ENCODE measurements around the gene PKD1.

Gene PKD1

DNA sequence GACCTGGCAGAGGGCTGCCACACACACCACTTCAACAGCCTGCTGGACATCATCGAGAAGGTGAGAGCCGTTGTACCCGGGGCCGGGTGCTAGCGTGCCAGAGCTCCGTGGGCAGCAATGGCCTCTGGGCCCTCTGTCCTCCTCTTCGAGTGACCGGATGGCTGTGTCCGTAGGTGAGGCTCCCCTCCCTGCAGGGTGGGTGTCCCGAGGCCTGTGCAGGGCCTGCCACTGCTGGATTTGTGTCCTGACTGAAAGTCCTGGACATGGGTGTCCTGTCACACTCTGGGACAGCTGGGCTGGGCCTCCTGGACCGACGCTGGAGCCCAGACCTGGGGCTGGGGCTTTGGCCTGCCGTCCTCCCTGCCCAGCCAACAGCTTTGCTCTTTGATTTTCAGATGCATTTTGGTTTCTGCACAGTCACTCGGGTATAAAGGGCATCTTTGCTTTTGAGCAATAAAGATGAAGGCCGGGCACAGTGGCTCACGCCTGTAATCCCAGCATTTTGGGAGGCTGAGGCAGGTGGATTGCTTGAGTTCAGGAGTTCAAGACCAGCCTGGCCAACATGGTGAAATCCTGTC lies 71.2 kb downstream of the PKD1 start:
- DNase-seq = no peak

DNA sequence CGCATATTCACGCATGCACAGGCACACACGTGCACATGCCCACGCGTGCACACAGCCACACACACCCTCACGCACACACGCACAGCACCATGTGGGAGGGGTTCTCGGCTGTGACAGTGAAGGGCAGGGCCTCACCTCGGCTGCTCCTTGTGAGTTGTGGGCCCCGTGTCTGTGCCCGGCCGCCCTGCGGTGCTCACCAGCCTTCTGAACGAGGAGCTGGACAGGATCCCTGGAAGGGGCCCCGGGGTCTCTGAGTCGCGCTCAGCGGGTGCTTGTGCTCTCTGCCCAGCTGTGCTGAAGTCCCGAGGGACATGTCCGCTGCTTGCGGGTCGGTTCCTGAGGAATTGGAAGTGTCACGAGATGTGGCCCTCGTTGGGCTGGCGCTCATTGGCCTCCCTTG lies 71.8 kb downstream of the PKD1 start:
- DNase-seq = no peak

DNA sequence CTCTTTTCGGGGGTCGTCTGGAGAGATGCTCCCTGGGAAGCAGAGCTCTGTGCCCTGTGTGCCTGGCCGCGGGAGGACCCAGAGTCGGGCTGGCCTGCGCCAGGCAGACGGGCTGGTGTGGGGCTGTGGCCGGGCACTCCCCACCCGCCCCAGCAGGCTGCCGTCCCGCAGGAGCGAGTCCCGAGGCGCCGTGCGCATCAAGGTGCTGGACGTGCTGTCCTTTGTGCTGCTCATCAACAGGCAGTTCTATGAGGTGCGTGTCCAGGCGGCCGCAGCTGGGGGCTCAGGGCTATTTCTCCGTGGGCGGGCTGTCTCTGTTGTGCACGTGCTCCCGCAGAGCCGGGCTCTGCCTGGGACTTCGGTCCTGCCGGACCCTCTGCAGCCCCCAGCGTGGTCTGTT lies 72.9 kb downstream of the PKD1 start:
- no peak for DNase-seq

DNA sequence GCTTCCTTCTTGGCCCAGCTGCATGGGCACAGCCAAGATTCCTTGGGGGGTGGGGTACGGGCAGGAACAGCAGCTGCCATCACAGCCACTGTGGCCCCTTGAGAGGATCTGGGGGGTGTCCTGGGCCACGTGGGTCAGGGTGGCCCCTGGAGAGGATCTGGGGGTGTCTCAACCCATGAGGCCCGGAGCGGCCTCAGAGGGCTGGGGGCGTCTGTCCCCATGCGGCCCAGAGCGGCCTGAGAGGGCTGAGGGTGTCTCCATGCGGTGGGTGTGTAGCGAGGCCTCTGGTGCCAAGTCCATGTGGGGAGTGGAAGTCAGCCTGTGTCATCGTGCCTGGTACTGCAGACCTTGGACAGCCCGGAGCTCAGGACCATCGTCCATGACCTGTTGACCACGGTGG lies 74.2 kb downstream of the PKD1 start:
- DNase-seq = no peak

DNA sequence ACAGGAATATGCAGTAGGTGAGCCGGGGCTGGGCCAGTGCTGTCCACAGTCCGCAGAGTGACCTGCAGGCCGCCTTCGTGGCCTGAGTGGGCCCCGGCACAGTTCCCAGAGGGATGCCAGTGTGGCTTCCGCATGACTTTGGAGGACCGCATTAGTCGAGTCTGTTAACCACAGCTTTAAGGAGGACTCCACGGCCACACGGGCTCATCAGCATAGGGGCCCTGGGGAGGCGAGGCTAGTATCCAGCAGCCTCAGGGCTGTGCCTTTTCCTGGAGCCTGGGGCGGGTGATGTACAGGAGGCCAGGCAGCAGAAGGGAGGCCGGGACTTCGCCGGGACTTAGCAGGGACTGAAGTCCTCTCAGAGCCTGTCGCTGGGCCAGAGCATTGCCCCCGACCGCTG lies 74.7 kb downstream of the PKD1 start:
- DNase-seq = no peak

DNA sequence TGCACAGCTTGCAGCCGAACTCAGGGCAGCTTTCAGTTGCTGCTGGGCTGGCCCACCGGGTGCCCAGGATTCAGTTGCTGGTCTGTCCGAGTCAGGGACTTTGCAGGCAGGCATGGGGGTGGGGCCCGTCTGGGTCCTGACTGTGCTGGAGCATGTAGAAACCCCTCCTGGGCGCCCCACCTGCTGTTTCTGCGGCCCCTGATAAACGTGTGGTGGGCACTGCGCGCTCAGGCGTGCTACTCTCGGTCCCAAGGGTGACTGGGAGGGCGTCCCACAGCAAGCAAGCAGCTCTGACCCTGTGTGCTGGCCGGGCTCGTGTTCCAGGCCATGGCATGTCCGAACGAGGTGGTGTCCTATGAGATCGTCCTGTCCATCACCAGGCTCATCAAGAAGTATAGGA lies 75.4 kb downstream of the PKD1 start:
- no peak for DNase-seq

DNA sequence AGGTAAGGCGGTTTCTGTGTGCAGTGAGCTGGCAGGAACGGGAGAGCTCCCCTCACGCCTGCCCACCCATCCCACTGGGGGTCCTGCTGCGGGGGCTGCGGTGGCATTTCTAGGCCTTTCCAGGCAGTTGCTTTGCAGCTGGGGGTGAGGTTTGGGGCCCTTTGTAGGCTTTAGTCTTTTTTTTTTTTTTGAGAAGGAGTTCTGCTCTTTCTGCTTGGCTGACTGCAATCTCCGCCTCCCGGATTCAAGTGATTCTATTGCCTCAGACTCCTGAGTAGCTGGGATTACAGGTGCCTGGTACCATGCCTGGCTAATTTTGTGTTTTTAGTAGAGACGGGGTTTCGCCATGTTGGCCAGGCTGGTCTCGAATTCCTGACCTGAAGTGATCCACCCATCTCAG lies 76.8 kb downstream of the PKD1 start:
- DNase-seq = peak; percentile 72

DNA sequence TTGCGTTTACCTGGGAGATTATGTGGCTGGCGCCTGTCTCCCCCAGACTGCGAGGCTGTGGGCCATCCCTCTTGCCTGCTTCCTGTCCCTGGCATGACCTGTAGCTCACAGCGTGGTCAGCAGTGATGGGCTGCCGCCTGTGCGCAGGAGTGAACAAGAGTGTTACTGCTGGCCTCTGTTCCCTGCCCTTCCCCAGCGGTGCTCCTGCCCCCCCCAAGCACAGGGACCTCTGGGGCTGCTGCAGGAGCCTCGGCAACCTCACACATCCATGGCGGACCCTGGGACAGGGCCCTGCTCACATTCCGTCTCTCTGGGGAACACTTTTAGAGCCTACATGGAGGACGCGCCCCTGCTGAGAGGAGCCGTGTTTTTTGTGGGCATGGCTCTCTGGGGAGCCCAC lies 77.3 kb downstream of the PKD1 start:
- DNase-seq = peak; percentile 85

DNA sequence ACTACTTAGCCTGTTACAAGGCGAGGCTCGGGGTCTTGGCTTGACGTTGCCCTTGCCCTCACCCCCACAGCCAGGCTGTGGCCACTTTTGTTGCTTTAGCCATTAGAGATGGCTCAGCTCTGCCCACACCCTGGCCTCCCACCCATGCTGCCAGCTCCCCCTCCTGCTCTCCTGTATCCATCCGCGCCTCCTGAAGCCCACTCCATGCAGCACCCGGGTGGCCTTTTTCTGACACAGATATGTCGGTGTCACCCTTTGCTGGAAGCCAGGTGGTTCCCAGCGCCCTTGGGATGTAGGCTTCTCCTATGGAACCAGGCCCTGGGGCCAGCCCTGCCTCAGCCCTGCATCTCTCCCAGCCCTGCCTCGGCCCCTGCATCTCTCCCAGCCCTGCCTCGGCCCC lies 78.3 kb downstream of the PKD1 start:
- no peak for DNase-seq

DNA sequence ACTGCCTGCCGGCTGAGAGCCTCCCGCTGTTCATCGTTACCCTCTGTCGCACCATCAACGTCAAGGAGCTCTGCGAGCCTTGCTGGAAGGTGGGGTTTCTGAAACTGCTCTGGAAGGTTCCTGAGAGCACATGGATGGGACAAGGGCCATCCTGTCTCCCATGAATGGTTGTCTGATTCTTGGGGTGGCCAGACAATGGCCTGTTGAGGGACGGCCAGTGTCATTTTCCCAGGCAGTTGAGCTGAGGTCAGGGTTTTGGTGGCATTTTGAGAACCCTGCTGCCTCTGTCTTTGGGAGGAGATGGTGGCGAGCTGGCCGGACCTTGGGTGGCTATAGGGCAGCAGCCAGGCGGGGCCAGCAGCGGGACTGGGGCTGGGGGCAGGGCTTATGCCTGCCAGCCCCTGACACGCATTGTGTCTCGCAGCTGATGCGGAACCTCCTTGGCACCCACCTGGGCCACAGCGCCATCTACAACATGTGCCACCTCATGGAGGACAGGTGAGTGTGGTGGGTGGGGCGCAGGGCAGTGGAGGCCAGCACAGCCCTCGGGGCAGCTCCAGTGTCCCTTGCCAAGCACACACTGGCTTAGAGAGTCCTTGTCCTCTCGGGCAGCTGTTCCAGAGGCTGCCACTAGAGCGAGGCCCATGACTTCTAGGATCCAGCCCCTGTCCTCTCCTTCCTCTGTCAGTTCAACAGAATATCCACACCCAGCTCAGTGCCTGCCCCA lies 78.9 kb downstream of the PKD1 start:
- DNase-seq = no peak

DNA sequence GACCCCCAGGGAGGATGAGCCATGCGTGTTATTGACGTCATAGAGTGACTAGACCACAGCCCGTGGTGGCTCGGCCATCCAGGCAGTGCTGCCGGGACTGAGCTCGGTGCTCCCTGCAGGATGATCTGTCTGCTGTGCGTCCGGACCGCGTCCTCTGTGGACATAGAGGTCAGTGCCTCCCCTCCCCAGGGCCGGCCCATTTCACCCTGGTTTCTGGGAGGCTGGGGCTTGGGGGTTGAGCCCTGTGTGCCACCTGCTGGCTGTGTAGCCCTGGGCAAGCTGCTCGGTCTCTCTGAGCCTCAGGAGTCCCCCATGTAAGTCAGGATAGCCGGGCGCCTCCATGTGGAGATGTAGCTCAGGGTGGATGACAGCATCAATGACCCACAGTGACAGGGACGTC lies 79.6 kb downstream of the PKD1 start:
- DNase-seq = no peak

DNA sequence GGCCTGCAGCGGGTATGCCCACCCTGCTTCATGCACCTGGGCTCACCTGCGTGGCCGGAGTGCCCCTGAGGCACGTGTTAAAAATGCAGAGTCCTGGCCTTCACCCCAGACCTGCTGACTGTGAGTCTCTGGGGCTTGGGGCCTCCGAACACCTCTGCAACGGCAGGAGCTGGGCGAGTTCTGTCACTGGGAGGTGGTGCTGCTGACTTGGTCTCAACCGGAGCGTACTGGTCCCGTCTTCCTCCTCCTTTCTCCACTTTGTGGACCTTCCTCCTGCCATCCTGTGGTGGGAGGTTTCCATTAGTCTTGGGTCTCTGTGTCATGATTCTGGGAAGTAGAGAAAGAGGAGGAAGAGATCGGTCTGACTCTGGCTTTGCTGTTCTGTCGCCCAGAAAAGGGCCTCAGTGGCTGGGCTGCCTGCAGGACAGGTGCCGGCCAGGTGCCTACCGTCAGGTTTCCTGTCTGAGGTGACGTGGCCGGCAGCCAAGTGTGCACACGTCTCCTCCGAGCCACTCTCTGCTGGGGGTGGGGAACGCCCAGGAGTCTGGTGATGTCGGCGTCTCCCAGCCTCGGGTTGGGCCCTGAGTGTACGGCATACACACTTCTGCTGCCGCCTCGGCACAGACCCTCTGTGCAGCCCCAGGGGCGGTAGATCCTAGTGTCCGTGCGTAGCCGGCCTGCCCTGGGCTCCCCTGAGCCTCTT lies 81.0 kb downstream of the PKD1 start:
- peak; percentile 44 for DNase-seq

DNA sequence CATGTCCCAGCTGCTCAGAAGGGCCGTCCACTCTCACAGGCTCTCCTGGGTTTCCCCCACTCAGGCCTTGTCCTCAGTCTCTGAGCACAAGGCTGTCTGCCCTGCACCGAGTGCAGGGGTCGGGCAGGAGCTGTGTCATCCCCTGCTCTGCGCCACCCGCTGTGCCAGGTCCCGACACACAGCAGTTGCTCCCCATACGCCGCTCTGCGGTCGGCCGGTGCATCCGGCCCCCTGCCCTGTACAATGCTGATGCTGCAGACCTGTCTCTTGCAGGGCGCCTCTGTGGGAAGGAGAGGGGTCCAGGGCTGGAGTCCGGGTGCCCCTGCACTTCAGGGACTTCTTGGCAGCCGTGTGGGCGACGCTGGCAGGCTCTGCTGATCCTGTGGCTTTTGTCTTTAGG lies 81.8 kb downstream of the PKD1 start:
- DNase-seq = no peak

DNA sequence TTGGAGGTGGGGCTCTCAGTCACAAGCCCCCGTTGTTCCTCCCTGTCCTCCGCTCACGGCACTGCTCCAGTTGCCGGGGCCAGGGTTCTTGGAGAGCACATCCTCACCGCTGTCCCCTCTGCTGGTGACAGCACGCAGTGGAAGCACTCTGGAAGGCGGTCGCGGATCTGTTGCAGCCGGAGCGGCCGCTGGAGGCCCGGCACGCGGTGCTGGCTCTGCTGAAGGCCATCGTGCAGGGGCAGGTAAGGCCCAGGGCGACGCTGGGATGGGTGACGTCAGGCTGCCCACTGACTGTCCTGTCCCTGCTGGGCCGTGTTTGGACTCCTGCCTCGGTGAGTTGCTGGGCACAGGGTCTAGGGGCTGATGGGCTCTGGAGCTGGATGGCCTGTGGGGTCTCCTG lies 82.5 kb downstream of the PKD1 start:
- DNase-seq = no peak

DNA sequence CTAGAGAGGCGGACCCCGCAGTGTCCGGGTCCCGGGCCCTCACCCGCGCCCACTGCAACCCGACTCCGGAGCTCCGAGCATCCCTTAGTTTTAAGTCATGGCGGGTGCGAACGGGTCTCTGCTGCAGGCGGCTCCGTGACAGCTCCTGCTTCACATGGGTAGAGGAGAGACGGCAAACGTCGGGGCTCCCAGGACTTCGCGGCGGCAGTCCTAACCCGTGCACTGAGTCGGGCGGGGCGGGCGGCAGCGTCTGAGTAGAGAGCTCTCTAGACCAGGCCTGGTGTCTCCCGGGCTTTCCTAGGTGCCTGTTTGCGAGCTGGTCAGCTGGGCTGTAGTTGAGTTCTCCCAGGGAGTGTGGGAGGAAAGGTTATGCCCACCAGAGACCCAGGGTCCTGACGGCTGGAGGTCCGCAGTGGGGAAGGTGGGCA lies 87.6 kb downstream of the PKD1 start:
- no peak for DNase-seq

DNA sequence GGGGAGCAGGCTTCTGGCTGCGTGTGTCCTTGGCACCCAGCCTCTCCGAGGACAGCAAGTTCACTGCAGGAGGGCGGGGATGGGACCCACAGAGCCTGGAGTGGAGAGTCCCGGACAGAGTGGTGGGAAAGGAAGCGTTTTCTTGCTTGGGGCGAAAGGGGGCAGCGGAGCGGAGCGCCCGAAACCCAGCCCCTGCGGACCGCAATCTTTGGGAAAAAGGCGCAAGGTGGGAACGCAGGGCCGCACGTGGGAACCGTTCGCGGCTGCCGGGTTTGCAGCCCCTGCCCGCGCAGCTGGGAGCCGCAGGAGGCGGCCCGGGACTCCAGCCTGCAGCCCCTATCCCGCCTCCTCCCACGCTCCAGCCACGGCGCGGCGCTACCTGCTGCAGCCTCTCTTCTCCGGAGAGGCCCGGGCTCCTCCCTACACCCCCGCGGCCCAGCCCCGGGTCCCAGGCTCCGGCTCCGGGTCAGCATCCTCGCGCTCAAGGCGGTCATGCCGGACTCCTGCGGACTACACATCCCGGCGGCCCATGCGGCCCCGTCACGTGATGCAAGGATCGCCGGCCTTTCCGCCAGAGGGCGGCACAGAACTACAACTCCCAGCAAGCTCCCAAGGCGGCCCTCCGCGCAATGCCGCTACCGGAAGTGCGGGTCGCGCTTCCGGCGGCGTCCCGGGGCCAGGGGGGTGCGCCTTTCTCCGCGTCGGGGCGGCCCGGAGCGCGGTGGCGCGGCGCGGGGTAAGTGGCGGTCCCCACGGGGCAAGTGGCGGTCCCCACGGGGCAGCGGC lies 88.2 kb downstream of the PKD1 start, which contains the start of the genes NTHL1 and TSC2:
NTHL1 (minus strand) TSS at position 505 of the 786 bp plus-strand sequence; CDS start at position 494, 11 bp downstream.
TSC2 (plus strand) TSS at position 656 of the 786 bp plus-strand sequence. CDS start 631 bp downstream, outside the sequence.
- DNase-seq = peak; percentile 92

DNA sequence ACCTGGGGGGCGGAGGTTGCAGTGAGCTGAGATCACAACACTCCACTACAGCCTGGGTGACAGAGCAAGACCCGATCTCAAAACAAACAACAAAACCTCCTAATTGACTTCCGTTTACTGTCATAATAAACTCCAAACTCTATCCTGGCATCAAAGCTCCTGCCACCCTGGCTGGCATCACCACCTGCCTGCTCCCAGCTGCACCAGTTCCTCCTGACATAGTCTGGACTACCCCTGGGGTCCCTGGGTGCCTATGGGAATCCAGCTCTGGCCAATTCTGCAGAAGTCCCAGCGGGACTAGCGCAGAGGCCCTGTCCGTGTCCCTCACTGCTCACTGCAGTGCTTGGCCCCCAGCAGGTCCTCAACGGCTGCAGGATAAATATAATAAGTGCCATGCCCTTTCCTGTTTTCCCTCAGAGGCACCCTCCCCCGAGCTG lies 88.8 kb downstream of the PKD1 start:
- no peak for DNase-seq

DNA sequence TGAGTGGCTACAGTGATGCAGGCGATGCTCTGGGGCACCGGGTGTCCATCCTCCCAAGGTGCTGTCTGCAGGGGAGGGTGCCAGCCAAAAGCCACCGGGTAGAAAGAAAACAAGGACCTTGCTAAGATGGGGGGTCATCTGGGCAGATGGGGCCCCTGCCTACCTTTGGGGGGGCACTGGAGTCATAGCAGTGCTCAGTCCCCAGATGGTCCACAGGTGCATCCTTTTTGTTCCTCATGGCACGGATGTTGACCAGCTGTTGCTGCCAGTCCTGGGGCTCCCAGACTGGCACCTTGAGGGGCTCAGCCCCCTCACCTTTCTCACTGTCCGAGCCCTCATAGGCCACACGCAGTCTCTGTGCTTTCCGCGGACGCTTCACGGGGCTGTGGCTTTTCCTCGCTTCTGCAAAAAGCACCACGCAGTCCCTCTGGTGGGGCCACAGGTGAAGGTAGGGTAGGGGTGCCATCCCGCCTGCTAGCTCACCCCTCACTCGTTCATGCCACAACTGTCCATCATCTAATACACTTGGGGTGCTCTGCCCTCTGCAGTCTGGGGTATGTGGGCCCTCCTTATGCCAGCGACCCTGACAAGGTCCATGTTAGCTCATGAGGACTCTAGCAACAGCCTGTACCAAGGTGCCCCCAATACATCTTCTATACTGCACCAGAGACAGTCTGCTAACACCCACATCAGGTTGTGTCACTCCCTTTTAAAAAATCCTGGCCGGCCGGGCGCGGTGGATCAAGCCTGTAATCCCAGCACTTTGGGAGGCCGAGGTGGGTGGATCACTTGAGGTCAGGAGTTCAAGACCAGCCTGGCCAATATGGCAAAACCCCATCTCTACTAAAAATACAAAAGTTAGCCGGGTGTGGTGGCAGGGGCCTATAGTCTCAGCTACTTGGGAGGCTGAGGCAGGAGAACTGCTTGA lies 89.5 kb downstream of the PKD1 start:
- DNase-seq = no peak

DNA sequence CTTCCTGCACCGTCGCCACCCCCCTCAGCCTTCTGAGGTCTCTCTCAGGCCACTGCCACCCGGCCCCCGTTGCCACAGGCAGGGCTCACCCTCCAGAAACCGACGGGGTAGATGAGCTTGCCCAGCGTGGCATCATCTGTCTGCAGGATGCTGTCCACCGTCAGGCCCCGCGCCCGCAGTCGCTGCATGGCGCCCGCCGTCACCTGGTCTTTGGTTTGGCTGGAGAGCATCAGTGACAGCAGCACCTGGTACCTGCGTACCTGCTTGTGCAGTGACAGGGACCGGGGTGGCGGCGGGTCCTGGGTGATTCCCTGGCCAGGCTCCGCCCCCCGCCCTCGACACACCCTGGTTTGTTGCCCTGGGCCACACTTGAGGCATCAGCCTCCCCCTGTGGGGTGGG lies 91.2 kb downstream of the PKD1 start:
- no peak for DNase-seq

DNA sequence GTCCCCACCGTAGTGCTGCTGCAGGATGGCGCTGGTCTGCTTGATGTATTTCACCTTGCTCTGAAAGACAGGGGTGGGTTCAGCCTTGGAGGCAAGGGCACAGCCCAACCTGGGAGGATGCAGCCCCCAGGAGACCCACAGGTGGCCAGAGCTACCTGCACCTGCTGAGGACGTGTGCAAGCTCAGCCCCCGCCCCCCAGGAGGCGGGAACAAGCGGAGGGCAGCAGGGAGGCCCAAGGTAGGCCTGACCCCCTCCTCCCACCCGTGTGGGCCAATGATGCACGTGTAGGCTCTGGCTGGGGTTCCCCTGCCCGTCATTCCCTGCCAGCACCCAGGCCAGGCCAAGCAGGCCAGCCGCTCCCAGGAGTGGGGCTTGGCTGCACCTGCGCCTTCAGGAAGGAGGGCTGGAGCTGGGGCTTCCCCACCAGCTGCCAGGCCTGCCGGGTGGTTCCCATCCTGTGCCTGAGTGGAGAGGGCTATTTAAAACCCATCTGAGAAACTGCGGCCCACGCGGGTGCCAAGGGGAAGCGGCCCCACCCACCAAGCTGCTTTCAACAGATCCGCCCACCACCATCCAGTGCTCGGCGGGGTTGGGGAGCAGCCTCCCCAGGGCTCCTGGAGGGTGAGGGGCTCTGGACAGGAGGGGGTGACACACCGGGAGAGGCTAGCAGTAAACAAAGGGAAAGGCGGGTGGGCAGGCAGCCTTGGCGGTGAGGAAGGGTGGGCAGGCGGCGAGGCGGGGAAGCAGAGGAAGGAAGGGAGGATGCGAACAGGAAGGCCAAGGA lies 91.8 kb downstream of the PKD1 start:
- no peak for DNase-seq

DNA sequence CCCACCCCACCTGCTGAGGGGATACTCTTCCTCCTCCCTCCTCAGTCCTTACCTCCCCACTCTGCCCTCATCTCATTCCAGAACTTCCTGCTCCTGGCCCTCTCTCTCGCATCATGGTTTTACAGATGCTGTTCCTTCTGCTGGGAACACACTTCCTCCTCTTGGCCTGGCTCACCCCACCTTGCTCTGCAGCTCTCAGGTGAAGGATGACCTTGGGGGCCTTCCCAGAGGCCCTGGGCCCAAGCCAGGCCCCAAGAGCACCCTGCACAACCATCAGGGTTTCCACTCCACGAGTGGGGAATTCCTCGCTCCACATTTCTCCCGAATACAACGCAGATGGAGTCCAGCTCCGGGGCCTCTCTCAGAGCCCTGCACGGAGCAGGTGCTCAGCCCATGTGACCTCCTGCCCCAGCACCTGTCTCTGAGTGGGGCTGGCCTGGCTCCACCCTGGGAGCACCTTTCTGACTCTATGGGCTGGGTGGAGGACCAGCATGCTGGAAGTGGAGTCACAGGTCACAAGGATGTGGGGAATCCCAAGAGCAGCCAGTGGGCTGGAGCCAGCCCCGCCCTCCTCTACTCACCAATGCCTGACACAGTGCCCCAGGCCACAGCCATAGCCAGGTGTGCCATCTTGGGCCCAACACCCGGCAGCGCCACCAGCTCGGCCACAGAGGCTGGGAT lies 92.6 kb downstream of the PKD1 start:
- DNase-seq = no peak
